BLaER1 treated with 17β-estradiol and CSF1 and Interleukin-3, amounts not matched to agents 10 nM and 100 nM (cell line): ENCODE measurements around the gene ITM2C.

ENCODE experiments used
- H3K27ac ChIP-seq, 11 experiments: shearing (Covaris generic); formaldehyde crosslinking; 2 replicates each; pipeline ENCODE4 v1.8.1; 2022
- H3K27me3 ChIP-seq, 11 experiments: shearing (Covaris generic); formaldehyde crosslinking; 2 replicates each; pipeline ENCODE4 v1.8.1; 2022
- H3K36me3 ChIP-seq, 11 experiments: shearing (Covaris generic); formaldehyde crosslinking; 2 replicates each; pipeline ENCODE4 v1.8.1; 2022
- H3K4me1 ChIP-seq, 10 experiments: shearing (Covaris generic); formaldehyde crosslinking; 2 replicates each; pipeline ENCODE4 v1.8.1; 2022
- H3K4me2 ChIP-seq, 11 experiments: shearing (Covaris generic); formaldehyde crosslinking; 2 replicates each; pipeline ENCODE4 v1.8.1; 2022
- H3K4me3 ChIP-seq, 10 experiments: shearing (Covaris generic); formaldehyde crosslinking; 2 replicates each; pipeline ENCODE4 v1.8.1; 2022
- H3K9ac ChIP-seq, 11 experiments: shearing (Covaris generic); formaldehyde crosslinking; 2 replicates each; pipeline ENCODE4 v1.8.1; 2022
- H3K9me3 ChIP-seq, 11 experiments: shearing (Covaris generic); formaldehyde crosslinking; replicated peaks in 1 of 11; 2 replicates each; pipeline ENCODE4 v1.8.1; 2022
- H4K20me1 ChIP-seq, 11 experiments: shearing (Covaris generic); formaldehyde crosslinking; 2 replicates each; pipeline ENCODE4 v1.8.1; 2022
- Cebpa-rat ChIP-seq, 11 experiments: shearing (Covaris generic); IDR thresholded peaks; 2 replicates each; pipeline ENCODE4 v1.8.1; 2022

ITM2C gene

DNA sequence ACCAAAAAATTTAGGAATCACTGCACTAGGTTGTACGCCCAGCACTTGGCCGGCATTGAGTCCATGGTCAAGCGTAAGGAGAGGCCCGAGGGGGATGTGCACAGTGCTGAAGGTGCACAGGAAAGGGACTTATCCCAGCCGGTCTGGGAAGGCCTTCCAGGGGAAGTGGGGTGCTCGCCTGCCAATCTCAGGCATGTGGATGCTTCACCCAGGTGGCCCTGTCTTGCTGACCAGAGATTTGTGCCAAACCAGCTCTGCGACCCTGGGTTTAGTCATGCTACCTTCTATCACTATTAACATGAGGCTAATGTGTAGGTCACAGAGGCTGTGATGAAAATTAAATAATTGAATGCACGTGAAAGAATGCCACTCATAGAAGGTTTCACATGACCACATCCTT, 1.7 kb upstream of the ITM2C start:
- Histone ChIP-seq H3K4me2 (0 out of 22 replicates have a peak overlapping the region, but pooled peaks of 2 of the 11 experiments have one; percentile 83 to 89), H4K20me1 (peaks cover 0 to 22% (median 19%) of the 10 kb centered on the region in 11 experiments; a peak in 17 of 22 replicates), H3K36me3 (no peaks in the 10 kb centered on the region), H3K4me1 (peaks cover 21 to 60% (median 50%) of the 10 kb centered on the region in 10 experiments), H3K9me3 (peaks cover 0 to 2% (median 0%) of the 10 kb centered on the region in 11 experiments; a peak in 1 of 22 replicates), H3K9ac (no peak overlapping the region), H3K27me3 (no peaks in the 10 kb centered on the region), H3K4me3 (no peak overlapping the region), H3K27ac (no peak overlapping the region)
- TF ChIP-seq Cebpa-rat (IDR thresholded peaks at IDR 0.05): no peak

DNA sequence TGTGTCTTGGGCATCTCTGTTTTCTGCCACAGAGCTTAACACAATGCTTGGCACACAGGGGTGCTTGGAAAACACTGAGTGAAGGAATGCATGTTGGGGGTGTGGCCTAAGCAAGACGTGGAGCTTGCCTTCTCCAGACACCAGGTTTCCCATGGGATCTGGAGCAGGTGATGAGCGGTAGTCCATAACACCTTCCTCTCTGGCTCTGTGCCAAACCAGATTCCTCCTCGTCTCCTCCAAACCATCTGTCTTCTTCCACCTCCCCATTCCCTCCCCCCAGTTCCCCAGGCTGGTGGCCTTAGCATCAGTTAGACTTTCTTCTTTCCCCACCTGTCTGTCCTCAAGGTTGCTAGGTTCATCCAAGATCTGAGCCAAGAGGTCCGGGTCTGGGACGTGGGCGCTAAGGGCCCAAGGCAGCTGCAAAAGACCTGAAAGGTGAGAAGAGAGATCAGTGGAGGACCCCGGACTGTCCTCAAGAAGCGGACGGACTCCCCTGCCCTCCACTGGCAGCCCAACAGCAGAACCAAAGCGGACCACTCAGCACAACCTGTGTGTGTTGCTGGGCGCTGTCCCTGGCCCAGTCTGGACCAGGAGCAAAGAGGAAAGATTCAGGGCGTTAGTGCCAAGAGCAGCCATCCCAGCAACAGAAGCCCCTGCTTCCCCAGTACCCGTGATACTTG, 1.2 kb upstream of the ITM2C start:
- H3K27ac ChIP-seq: no peak overlapping the region
- peak overlapping the region in 1 of 11 experiments; percentile 90; a peak in 1 of 22 replicates for H3K9ac ChIP-seq
- peaks cover 27 to 65% (median 55%) of the 10 kb centered on the region in 10 experiments for H3K4me1 ChIP-seq
- 0 out of 20 replicates have a peak overlapping the region, but pooled peaks of 1 of the 10 experiments have one; percentile 91 for H3K4me3 ChIP-seq
- H3K27me3 ChIP-seq: no peaks in the 10 kb centered on the region
- no peak for TF ChIP-seq Cebpa-rat (IDR thresholded peaks at IDR 0.05)
- peaks cover 2 to 27% (median 25%) of the 10 kb centered on the region in 11 experiments; a peak in 20 of 22 replicates for H4K20me1 ChIP-seq
- H3K9me3 ChIP-seq: no peaks in the 10 kb centered on the region
- H3K4me2 ChIP-seq: peak overlapping the region in 9 of 11 experiments; percentile 75 to 99 (median 89); a peak in 17 of 22 replicates
- H3K36me3 ChIP-seq: no peaks in the 10 kb centered on the region

DNA sequence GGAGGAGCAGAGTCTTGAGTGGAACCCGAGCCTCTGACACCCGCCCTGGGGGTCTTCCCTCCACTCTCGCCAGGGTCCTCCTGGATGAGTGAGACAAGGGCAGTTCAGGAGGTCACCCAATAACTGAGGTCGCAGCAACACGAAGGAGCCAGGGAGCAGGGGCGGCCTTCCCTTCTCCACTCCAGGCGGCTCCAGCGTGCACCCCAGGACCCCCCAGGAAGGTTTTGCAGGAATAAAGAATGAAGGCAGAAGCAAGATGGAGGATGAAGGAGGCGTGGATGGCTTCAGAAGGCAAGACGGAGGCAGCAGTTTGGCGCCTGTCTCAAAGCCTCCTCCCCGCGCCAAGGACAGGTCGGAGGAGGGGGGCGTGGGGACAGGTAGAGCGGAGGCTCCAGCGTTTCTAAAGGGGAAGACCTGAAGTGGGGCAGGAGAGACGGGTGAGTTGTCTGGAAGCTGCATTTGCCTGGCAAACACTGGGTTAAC, 579 bp upstream of the ITM2C start:
- H4K20me1 ChIP-seq: peaks cover 8 to 33% (median 31%) of the 10 kb centered on the region in 11 experiments; a peak in 20 of 22 replicates
- H3K27me3 ChIP-seq: no peaks in the 10 kb centered on the region
- peaks cover 33 to 71% (median 61%) of the 10 kb centered on the region in 10 experiments for H3K4me1 ChIP-seq
- peak overlapping the region in 10 of 11 experiments; percentile 11 to 90 (median 88); a peak in 15 of 22 replicates for H3K9ac ChIP-seq
- no peak for TF ChIP-seq Cebpa-rat (IDR thresholded peaks at IDR 0.05)
- H3K27ac ChIP-seq: peak overlapping the region in 3 of 11 experiments; percentile 1 to 87 (median 38); a peak in 2 of 22 replicates
- no peaks in the 10 kb centered on the region; a peak in 2 of 22 replicates for H3K36me3 ChIP-seq
- no peaks in the 10 kb centered on the region for H3K9me3 ChIP-seq
- H3K4me2 ChIP-seq: peak overlapping the region; percentile 75 to 99 (median 92)
- H3K4me3 ChIP-seq: peak overlapping the region; percentile 74 to 97 (median 90)

DNA sequence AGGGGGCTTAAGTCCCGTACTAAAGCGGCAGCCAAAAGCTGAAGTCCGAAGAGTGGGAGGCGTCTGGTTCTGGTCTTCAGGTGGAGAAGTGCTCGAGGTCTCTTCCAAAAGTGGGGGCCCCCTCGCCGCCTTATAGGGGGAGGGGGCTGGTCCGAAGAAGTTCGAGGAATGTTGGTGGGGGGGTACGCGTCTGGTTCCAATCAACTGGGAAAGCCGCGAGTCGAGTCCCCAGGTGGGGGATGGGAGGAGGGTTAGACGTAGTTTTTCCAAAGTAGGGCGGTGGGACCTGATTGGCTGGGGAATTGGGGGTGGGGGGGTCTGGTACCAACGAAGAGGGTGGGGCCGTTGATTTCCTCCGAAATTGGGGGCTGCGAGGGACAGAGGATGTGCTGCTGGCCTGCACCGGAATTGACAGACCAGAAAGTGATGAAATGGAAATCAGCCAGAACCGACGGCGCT, 594 bp downstream of the ITM2C start:
- H3K9me3 ChIP-seq: no peaks in the 10 kb centered on the region
- peak overlapping the region; percentile 74 to 97 (median 90) for H3K4me3 ChIP-seq
- no peaks in the 10 kb centered on the region for H3K27me3 ChIP-seq
- peak overlapping the region; percentile 59 to 87 (median 85); a peak in 21 of 22 replicates for H3K27ac ChIP-seq
- TF ChIP-seq Cebpa-rat (IDR thresholded peaks at IDR 0.05): no peak
- peaks cover 14 to 45% (median 42%) of the 10 kb centered on the region in 11 experiments; a peak in 20 of 22 replicates for H4K20me1 ChIP-seq
- H3K4me2 ChIP-seq: peak overlapping the region; percentile 83 to 99 (median 97)
- H3K9ac ChIP-seq: peak overlapping the region; percentile 82 to 90 (median 88)
- peaks cover 44 to 83% (median 73%) of the 10 kb centered on the region in 10 experiments for H3K4me1 ChIP-seq
- no peaks in the 10 kb centered on the region; a peak in 2 of 22 replicates for H3K36me3 ChIP-seq

DNA sequence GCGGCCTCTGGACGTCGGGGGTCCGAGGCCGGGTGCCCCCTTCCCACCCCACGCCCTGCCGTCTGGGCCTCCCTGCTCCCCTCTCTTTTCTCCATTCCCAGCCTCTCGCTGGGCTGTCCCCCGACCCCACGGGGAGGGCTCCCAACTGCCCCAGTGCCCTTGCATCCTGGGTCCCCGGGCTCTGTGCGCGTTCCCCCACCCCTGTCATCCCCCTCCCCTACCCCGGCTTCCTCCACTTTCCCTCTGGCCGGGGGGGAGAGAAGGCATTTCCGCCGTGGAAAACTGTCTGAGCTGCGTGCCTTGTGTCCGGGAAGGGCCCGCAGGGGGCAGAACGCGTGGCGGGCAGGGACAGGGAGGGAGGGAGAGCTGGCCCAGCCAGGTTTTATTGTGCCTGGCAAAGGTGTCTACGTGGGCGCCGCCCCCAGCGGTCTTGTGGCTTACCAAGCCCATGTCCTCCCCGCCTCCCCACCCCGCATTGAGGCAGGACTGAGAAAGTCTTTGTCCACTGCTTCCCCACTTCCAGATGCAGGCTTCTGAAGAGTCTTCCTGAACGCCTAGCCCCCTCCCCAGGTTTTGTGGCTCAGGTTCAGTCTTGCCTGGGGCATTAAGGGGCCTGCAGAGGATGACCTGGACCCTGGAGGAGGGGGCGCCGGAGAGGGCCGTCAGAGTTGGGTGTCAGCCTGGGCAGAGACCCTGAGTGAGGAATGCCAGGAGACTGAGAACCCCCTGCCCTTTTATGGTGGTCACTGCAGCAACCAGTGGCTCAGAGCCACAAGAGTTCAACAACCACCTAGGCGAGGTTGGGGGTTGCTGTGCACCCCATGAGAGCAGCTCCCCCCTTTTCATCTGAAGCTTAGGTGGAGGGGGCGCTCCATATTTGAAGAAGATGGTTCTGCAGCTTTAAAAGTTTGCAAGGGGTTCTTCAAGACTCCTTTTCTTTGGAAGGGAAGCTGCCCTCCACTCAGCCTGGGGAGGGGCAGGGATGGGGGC, 1.3 kb downstream of the ITM2C start:
- Histone ChIP-seq H3K4me1 (peaks cover 52 to 90% (median 79%) of the 10 kb centered on the region in 10 experiments), H3K9ac (peak overlapping the region; percentile 22 to 90 (median 88); a peak in 21 of 22 replicates), H3K9me3 (no peaks in the 10 kb centered on the region), H3K4me2 (peak overlapping the region; percentile 83 to 99 (median 97)), H4K20me1 (peaks cover 15 to 52% (median 49%) of the 10 kb centered on the region in 11 experiments; a peak in 20 of 22 replicates), H3K4me3 (peak overlapping the region; percentile 74 to 97 (median 90)), H3K27ac (peak overlapping the region in 9 of 11 experiments; percentile 20 to 87 (median 86); a peak in 18 of 22 replicates), H3K27me3 (no peaks in the 10 kb centered on the region), H3K36me3 (no peaks in the 10 kb centered on the region; a peak in 2 of 22 replicates)
- no peak for TF ChIP-seq Cebpa-rat (IDR thresholded peaks at IDR 0.05)

DNA sequence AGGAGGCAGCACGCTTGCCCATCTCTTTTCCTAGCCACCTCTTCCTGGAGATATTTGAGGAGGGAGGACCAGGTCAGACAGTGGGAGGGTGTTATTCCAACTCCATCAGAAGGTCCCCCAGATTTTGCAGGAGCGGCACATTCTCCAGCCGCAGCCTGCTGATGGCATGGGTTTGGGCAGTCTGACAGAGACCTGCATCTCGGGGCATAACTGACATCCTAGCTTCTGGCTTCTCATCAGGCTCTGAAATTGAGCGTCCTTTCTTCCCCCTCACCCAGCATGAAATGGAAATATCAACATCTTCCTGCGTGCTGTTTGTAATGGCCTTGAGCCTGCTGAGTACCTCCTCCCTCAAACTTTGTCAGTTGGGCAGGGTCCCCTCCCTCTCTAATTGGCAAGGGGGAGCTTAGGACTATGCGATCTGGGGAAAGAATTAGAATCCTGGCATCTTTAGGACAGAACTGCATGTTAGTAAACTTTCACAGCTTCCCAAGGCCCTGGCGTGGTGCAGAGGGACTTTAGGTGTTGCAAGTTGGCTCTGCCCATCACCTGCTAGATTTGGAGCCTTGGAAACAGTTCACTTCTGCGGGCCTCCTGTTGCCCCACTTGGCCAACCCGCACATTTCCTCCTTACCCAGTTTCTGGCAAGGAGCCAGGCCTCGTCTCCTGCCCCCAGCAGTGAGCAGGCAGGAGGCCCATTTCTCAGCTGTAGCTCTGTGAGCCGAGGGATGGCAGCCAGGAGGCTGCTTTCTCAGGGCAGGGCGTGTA, 2.2 kb downstream of the ITM2C start:
- H3K27me3 ChIP-seq: no peaks in the 10 kb centered on the region
- H3K4me1 ChIP-seq: peaks cover 60 to 90% (median 79%) of the 10 kb centered on the region in 10 experiments
- H3K4me3 ChIP-seq: peak overlapping the region in 8 of 10 experiments; percentile 74 to 97 (median 90); a peak in 15 of 20 replicates
- peak overlapping the region in 10 of 11 experiments; percentile 9 to 90 (median 87); a peak in 16 of 22 replicates for H3K9ac ChIP-seq
- H4K20me1 ChIP-seq: peaks cover 23 to 61% (median 57%) of the 10 kb centered on the region in 11 experiments; a peak in 20 of 22 replicates
- H3K27ac ChIP-seq: peak overlapping the region in 8 of 11 experiments; percentile 74 to 87 (median 86); a peak in 14 of 22 replicates
- H3K4me2 ChIP-seq: peak overlapping the region; percentile 83 to 99 (median 97)
- no peaks in the 10 kb centered on the region for H3K9me3 ChIP-seq
- TF ChIP-seq Cebpa-rat (IDR thresholded peaks at IDR 0.05): peak in 2 of 11 experiments; percentile 23 to 73; a peak in 3 of 22 replicates
- H3K36me3 ChIP-seq: no peaks in the 10 kb centered on the region; a peak in 2 of 22 replicates

DNA sequence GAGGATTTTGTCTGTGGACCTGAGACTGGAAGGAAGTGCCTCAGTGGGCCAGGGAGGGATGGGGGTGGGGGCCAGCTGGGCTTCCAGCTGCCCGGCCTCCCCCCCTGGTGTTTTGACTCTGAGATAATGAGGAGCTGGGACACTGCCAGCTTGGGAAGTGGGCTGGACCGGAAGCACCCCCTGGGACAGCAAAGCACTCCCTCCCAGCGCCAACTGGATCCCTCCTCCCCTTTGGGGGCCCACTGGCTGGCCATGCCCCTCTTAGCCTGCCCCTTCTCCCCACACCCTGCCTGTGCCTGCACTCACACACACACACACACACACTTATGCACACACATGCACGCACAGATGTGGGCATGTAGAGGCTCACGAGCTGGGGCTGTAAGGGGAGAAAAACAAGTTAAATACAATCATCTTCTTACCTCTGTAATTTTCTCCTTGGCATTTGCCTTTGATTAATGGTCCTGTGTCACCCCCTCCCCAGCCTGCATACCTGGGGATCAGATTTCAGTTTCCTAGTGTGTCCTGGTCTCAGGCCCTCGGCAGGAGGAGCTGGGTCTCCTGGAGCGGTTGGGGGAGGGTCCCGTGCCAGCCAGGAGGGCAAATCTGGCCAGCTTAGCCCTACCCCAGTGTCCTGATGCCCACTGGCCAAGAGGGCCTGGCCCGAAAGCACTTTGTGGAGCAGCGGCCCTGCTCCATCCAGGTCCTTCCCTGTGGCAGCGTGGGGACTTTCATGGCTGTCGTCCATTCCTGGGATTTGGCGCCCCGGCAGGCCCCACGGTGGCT, 3.6 kb downstream of the ITM2C start:
- no peaks in the 10 kb centered on the region for H3K9me3 ChIP-seq
- peak overlapping the region in 8 of 11 experiments; percentile 19 to 87 (median 79); a peak in 12 of 22 replicates for H3K27ac ChIP-seq
- H4K20me1 ChIP-seq: peaks cover 28 to 75% (median 71%) of the 10 kb centered on the region in 11 experiments; a peak in 20 of 22 replicates
- peak overlapping the region; percentile 83 to 99 (median 97) for H3K4me2 ChIP-seq
- peaks cover 0 to 3% (median 0%) of the 10 kb centered on the region in 11 experiments; a peak in 5 of 22 replicates for H3K36me3 ChIP-seq
- H3K4me1 ChIP-seq: peaks cover 75 to 95% (median 87%) of the 10 kb centered on the region in 10 experiments
- H3K27me3 ChIP-seq: no peaks in the 10 kb centered on the region
- peak overlapping the region in 8 of 11 experiments; percentile 18 to 90 (median 76); a peak in 10 of 22 replicates for H3K9ac ChIP-seq
- TF ChIP-seq Cebpa-rat (IDR thresholded peaks at IDR 0.05): no peak
- H3K4me3 ChIP-seq: no peak overlapping the region
